WTC11 (cell line): Measurements from ENCODE around the gene DCLK1.

Experiments
- ATF2 ChIP-seq: sonication (generic); formaldehyde crosslinking; IDR thresholded peaks from 2 replicates; pipeline ENCODE4 v1.8.1; 2022; ENCODE audit warnings: low read depth, missing genetic modification reagents, borderline replicate concordance
- CBFB ChIP-seq: sonication (generic); formaldehyde crosslinking; IDR thresholded peaks from 2 replicates; pipeline ENCODE4 v1.8.1; 2022; ENCODE audit warnings: mild to moderate bottlenecking, low read depth, missing genetic modification reagents
- CTCF ChIP-seq: fragments of 200-600 bp; IDR thresholded peaks from 2 replicates; pipeline ENCODE4 v1.8.0; 2022; ENCODE audit warnings: antibody characterized with exemption
- FOXP4 ChIP-seq: sonication (generic); formaldehyde crosslinking; IDR thresholded peaks from 2 replicates; pipeline ENCODE4 v1.8.0; 2022; ENCODE audit warnings: mild to moderate bottlenecking, missing genetic modification reagents
- MAX ChIP-seq: sonication (generic); formaldehyde crosslinking; IDR thresholded peaks from 2 replicates; pipeline ENCODE4 v1.8.0; 2022; ENCODE audit warnings: mild to moderate bottlenecking, missing genetic modification reagents
- NFE2L1 ChIP-seq: sonication (generic); formaldehyde crosslinking; IDR thresholded peaks from 2 replicates; pipeline ENCODE4 v1.8.1; 2023; ENCODE audit warnings: missing genetic modification reagents
- PRRX2 ChIP-seq: fragments of 250-450 bp; sonication (Bioruptor Pico); IDR thresholded peaks from 2 replicates; pipeline ENCODE4 v1.8.0; 2021; ENCODE audit warnings: mild to moderate bottlenecking
- TEAD1 ChIP-seq: sonication (generic); formaldehyde crosslinking; IDR thresholded peaks from 2 replicates; pipeline ENCODE4 v1.8.0; 2022; ENCODE audit warnings: mild to moderate bottlenecking, missing genetic modification reagents
- USF1 ChIP-seq: sonication (generic); formaldehyde crosslinking; IDR thresholded peaks from 2 replicates; pipeline ENCODE4 v1.8.0; 2022; ENCODE audit warnings: mild to moderate bottlenecking, missing genetic modification reagents
- ZNF121 ChIP-seq: sonication (generic); formaldehyde crosslinking; IDR thresholded peaks from 2 replicates; pipeline ENCODE4 v1.8.0; 2023; ENCODE audit warnings: missing genetic modification reagents
- ZNF263 ChIP-seq: sonication (generic); formaldehyde crosslinking; IDR thresholded peaks from 2 replicates; pipeline ENCODE4 v1.8.1; 2022; ENCODE audit warnings: low read depth, mild to moderate bottlenecking, moderate library complexity, missing genetic modification reagents
- ZNF671 ChIP-seq: fragments of 250-450 bp; sonication (Bioruptor Pico); IDR thresholded peaks from 2 replicates; pipeline ENCODE4 v1.8.0; 2021; ENCODE audit warnings: mild to moderate bottlenecking

GRCh38 chr13:35909091-35909490 lies 222.1 kb downstream of the DCLK1 start:
- TF ChIP-seq ATF2 (no peak), FOXP4 (CRISPR knock-in tag) (no peak), CTCF (no peak), USF1 (CRISPR knock-in tag) (no peak), ZNF671 (no peak), MAX (CRISPR knock-in tag) (no peak), TEAD1 (CRISPR knock-in tag) (no peak), PRRX2 (CRISPR knock-in tag) (no peak), NFE2L1 (CRISPR knock-in tag) (no peak), ZNF263 (CRISPR knock-in tag) (no peak), ZNF121 (CRISPR knock-in tag) (no peak), CBFB (no peak)
